Measurements from ENCODE around the gene STYX.

The STYX gene

GRCh38 chr14:52791223-52792096 is 61.5 kb downstream of the STYX start, which contains the start of gene GNPNAT1:
Gene GNPNAT1 (minus strand): TSS chr14:52791607. CDS start chr14:52784650, 6,957 bp downstream.
- DNase-seq: peak; percentile 89

DNA sequence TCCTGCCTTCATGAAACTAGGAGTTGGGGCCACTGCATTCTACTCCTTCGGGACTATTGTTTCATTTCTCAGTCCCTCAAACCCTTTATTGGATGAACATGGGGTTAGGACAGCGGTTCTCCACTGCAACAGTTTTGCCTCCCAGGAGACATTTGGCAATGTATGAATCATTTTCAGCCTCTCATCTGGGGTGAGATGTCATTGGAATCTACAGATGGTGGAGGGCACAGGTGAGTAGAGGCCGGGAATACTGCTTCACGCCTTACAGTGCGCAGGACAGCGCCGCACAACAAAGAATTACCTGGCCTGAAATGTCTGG is 62.1 kb downstream of the STYX start:
- DNase-seq: no peak

- no peak for DNase-seq
Observed at GRCh38 chr14:52793061-52793460, 63.1 kb downstream of the STYX start.

DNA sequence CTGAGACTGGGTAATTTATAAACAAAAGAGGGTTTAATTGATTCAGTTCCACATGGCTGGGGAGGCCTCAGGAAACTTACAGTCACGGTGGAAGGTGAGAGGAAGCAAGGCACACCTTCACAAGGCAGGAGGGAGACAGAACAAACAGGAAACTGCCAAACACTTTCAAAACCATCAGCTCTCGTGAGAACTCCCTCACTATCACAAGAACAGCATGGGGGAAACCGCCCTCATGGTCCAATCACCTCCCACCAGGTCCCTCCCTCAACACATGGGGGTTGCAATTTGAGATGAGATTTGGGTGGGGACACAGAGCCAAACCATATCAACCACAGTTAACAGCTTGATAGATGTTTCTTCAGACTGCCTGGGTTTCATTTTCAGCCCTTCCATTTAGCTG is 67.7 kb downstream of the STYX start:
- no peak for DNase-seq

DNA sequence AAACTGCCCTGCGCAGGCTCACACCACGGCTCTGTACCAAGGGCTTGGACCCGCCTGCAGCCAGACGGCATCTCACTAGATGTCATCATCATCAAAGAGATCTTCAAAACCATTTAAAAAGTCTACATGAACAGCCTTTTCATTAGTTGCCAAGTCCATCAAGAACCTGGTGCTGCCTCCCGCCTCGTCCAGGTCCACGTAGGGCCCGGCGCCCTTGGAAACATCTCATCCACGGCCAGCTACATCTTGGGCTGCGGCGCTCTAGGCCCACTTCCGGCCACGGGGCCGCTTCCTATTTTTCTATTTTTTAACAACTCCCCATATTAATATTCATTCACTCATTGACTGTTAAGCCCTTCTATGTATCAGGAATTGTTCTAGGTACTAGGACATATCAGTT is 68.9 kb downstream of the STYX start:
- no peak for DNase-seq

DNA sequence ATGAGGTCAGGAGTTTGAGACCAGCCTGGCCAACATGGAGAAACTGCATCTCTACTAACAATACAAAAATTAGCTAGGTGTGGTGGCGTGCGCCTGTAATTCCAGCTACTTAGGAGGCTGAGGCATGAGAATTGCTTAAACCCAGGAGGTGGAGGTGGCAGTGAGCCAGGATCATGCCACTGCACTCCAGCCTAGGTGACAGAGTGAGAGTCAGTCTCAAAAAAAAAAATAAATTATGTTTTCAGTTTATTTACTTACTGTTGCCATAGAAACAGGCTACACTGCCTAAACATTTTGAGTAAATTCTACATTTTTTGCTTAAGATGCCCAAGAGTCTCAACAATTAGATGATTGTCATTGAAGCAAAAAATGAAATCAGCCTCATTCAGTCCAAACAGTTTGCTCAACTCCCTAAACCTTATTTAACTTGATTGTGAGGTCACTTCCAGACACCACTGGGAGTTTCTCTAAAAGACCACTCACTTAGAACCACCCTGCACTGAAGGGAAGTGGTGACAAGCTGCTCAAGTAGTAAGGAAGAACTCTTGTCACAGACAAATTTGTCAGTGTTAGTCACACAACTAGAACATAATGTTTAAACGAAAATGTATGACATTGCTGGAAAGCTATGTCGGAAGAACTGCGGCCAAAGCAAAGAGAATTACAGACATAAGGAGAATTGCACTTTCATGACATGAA is 71.2 kb downstream of the STYX start:
- no peak for DNase-seq

DNA sequence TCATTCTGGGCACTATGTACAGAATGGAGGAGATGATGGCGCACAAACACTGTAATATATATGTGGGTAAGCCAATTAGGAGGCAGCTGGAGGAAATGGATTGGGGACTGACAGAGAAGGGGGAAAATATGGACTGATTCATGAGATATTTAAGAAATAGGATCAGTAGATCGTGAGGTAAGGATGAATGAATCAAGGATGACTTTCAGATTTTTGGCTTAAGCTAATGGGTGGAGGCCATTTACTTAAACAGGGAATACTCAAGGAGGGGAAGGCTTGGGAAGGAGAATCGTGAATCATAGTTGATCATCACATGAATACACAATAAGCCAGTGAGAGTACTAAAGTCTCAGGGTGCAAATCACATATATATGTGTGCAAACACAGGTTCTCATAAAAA is 72.6 kb downstream of the STYX start:
- DNase-seq: no peak

GRCh38 chr14:52806115-52806514 is 76.1 kb downstream of the STYX start:
- DNase-seq: no peak

- DNase-seq: no peak
Observed at GRCh38 chr14:52808101-52808500, 78.1 kb downstream of the STYX start.

DNA sequence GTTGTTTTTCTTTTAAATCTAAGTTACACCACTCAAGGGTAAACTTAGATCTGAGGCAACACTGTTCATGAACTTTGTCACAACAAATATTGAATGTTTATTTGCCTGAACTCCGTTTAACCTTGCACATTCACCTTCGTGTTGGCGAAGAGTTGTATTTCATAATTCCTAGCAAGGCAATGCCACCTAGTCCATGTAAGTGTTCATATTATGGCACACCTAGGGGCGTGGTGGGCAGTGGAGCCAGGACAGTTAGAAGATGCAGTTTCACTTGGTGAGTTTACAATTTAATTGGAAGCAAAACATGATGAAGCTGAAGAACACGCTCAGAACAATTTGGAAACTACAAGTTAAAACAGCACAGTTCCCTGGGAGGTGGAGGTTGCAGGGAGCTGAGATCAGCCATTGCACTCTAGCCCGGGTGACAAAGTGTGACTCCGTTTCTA is 91.9 kb downstream of the STYX start:
- no peak for DNase-seq

DNA sequence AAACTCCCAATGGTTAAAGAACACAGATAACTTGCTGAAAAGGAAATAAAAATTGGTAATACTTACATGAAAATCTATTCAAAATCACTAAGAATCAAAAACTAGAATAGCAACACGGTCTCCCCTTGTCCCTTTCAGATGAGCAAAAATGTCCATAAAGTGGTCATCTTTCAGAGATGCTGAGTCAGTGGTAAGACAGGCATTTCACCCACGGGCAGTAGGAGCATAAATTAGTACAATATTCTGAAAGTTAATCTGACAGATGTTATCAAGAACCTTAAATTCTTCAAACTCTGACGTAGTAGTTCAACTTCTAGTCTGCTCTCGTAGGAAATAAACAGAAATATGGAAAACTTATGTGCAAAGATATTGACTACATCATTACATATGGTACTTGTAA is 94.5 kb downstream of the STYX start:
- no peak for DNase-seq
